Measurements from ENCODE around the gene ANKRD44.
A peak's percentile ranks its signal among the peaks of the same experiment; 100 is the strongest.

Gene ANKRD44

DNA sequence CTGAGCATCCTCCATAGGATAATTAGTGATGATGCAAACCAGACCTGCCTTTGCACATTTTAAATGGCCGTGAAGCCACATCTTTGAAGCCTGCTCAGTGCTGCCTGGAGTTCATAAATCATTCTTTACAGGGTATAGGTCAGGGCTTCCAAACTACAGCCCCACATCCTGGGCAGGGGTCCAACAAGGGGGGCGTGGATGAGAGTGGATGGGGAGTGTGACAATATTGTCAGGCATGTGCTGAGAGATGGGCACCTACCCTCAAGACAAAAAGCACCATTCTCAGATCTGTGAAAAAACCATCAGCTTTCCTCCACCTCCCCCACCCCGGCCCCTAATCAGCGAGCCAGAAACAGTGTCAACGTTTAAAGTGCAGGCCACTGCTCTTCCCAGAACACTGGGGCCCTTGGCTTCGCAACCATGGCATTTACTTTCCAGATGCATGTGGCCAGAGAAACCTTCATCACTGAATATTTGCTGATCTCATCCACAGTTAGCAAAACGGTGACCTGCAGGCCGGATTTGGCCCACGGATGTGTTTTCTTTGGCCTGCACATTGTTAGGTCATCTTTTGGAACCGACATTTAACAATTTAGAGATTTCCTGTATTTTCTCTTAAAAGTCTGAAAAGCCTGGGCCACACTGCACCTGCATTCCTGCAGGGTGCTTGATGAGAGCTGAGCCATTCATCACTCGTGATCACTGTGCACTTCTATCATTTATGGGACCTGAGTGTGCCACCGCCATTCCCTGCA is 130.7 kb downstream of the ANKRD44 start:
- TF ChIP-seq, protein P1, sequence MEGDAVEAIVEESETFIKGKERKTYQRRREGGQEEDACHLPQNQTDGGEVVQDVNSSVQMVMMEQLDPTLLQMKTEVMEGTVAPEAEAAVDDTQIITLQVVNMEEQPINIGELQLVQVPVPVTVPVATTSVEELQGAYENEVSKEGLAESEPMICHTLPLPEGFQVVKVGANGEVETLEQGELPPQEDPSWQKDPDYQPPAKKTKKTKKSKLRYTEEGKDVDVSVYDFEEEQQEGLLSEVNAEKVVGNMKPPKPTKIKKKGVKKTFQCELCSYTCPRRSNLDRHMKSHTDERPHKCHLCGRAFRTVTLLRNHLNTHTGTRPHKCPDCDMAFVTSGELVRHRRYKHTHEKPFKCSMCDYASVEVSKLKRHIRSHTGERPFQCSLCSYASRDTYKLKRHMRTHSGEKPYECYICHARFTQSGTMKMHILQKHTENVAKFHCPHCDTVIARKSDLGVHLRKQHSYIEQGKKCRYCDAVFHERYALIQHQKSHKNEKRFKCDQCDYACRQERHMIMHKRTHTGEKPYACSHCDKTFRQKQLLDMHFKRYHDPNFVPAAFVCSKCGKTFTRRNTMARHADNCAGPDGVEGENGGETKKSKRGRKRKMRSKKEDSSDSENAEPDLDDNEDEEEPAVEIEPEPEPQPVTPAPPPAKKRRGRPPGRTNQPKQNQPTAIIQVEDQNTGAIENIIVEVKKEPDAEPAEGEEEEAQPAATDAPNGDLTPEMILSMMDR (IDR thresholded peaks at IDR 0.05; ENCODE audit: low read depth, low read length): no peak
- TF ChIP-seq, protein P2, sequence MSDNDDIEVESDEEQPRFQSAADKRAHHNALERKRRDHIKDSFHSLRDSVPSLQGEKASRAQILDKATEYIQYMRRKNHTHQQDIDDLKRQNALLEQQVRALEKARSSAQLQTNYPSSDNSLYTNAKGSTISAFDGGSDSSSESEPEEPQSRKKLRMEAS (IDR thresholded peaks at IDR 0.05; ENCODE audit: low read depth, low read length): no peak
- TF ChIP-seq MYC (IDR thresholded peaks at IDR 0.05; ENCODE audit: low read depth, low read length) (no peak), POLR2A (IDR thresholded peaks at IDR 0.05; ENCODE audit: extremely low read depth, insufficient read length) (no peak)
- H3K4me3 ChIP-seq (ENCODE audit: low read depth, low read length): no peak overlapping the region
- no peak for DNase-seq (ENCODE audit: low read depth)

DNA sequence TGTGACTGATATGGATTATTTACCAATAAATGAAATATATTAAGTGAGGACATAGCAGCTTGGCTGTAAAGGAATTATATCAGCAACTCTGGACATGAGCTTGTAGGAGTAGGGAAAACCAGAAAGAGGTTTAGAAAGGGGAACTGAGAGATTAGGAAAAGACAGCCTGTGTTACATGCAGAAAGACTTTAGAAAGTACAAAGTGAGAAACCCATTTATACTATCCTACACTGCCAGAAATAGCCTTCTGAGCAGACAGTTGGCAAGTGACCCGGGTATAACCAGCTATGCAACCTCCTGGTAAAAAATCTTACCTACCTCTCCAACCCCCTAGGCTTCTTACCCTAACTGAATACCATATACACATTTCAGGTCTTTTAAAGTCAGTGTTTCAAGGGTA is 134.1 kb downstream of the ANKRD44 start:
- TF ChIP-seq, protein P1 (IDR thresholded peaks at IDR 0.05; ENCODE audit: low read depth, low read length): no peak
- TF ChIP-seq MYC (IDR thresholded peaks at IDR 0.05; ENCODE audit: low read depth, low read length) (no peak), POLR2A (IDR thresholded peaks at IDR 0.05; ENCODE audit: extremely low read depth, insufficient read length) (no peak)
- TF ChIP-seq, protein P2 (IDR thresholded peaks at IDR 0.05; ENCODE audit: low read depth, low read length): no peak
- no peak overlapping the region for H3K4me3 ChIP-seq (ENCODE audit: low read depth, low read length)
- no peak for DNase-seq (ENCODE audit: low read depth)

DNA sequence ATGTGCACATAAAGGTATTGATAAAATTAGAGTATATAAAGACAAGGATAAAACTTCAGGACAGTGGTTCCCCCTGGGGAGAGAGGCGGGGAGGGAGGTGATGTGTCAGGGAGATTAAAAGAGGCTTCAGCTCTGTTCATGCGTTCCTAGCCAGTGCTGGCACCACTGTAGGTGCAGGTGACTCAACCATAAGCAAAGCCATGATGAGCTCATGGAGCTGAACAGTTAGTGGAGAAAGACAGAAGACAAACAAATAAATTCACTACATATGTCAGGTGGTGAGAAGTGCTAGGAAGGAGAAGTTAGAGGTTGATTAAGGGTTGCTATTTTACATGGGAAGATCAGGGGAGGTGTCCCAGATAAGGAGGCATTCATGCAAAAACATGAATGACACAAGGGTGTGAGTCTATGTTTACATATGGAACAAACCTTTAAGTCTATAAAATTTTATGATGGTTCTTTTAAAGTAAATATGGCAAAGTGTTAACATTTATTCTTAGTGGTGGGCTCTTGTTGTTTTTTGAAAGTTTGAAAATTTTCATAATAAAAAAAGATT is 136.0 kb downstream of the ANKRD44 start:
- TF ChIP-seq, protein P2 (IDR thresholded peaks at IDR 0.05; ENCODE audit: low read depth, low read length): no peak
- TF ChIP-seq MYC (IDR thresholded peaks at IDR 0.05; ENCODE audit: low read depth, low read length): no peak
- no peak for TF ChIP-seq POLR2A (IDR thresholded peaks at IDR 0.05; ENCODE audit: extremely low read depth, insufficient read length)
- TF ChIP-seq, protein P1 (IDR thresholded peaks at IDR 0.05; ENCODE audit: low read depth, low read length): no peak
- DNase-seq (ENCODE audit: low read depth): no peak
- H3K4me3 ChIP-seq (ENCODE audit: low read depth, low read length): no peak overlapping the region

DNA sequence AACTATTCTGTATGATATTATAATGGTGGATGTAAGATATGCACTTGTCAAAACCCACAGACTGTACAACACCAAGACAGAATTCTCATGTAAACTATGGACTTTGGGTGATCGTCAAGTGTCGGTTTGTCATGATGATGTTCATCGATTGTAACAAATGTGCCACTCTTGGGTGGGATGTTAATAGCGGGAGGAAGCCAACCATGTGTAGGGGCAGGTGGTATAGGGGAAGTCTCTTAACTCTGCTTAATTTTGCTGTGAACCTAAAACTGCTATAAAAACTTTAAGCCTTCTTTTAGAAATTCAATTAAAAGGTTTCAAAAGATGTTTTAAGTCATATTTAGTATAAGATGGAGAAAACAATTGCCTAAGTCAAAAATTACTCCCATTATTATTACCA is 139.0 kb downstream of the ANKRD44 start:
- TF ChIP-seq, protein P2 (IDR thresholded peaks at IDR 0.05; ENCODE audit: low read depth, low read length): no peak
- no peak for TF ChIP-seq POLR2A (IDR thresholded peaks at IDR 0.05; ENCODE audit: extremely low read depth, insufficient read length)
- no peak for TF ChIP-seq MYC (IDR thresholded peaks at IDR 0.05; ENCODE audit: low read depth, low read length)
- DNase-seq (ENCODE audit: low read depth): no peak
- H3K4me3 ChIP-seq (ENCODE audit: low read depth, low read length): no peak overlapping the region

DNA sequence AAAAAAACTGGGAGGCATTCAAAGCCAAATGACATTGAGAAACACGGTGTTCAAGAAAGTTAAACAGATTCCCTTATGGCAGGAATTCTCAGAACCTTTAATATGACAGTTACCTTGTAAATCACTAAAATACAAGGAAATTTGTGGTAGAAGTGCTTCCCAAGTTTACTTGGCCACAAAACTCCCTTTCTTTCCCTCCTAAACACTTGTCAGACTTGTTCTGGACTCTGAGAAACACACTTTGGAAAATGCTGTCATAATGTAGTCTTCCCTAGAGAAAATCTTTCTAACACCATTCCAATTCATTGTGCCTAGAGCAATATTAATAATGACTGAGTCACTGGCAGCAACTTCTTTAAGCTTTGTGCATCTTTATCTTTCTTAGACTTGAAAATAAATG is 140.4 kb downstream of the ANKRD44 start:
- no peak overlapping the region for H3K4me3 ChIP-seq (ENCODE audit: low read depth, low read length)
- TF ChIP-seq, protein P1 (IDR thresholded peaks at IDR 0.05; ENCODE audit: low read depth, low read length): no peak
- TF ChIP-seq MYC (IDR thresholded peaks at IDR 0.05; ENCODE audit: low read depth, low read length) (no peak), POLR2A (IDR thresholded peaks at IDR 0.05; ENCODE audit: extremely low read depth, insufficient read length) (no peak)
- TF ChIP-seq, protein P2 (IDR thresholded peaks at IDR 0.05; ENCODE audit: low read depth, low read length): no peak
- no peak for DNase-seq (ENCODE audit: low read depth)

DNA sequence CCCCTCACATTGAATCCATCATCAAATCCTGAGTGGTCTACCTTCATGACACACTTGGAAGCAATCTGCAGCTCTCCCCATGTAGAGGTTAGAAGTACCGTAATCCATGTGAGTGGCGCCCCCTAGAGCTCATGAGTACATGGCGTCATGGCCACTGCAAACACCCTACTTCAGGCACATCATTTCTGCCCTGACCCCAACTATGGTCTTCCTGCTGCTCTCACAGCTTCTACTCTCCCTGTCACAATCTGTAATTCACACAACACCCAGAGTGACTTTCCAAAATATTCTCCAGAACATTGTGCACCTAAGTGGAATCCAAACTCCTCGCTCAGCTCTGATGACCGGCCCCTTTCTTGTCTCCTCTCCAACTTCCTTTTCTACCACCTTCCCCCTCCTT is 141.9 kb downstream of the ANKRD44 start:
- TF ChIP-seq, protein P1 (IDR thresholded peaks at IDR 0.05; ENCODE audit: low read depth, low read length): peak; percentile 93
- TF ChIP-seq, protein P2 (IDR thresholded peaks at IDR 0.05; ENCODE audit: low read depth, low read length): 0 out of 2 replicates have a peak, but pooled peaks have one; percentile 28
- no peak for TF ChIP-seq POLR2A (IDR thresholded peaks at IDR 0.05; ENCODE audit: extremely low read depth, insufficient read length)
- TF ChIP-seq MYC (IDR thresholded peaks at IDR 0.05; ENCODE audit: low read depth, low read length): no peak
- peak; percentile 86 for DNase-seq (ENCODE audit: low read depth)
- no peak overlapping the region for H3K4me3 ChIP-seq (ENCODE audit: low read depth, low read length)

All from NB4 (cell line).